Measurements from ENCODE around the gene NRSN2. TPM values are rescaled to one million over a fixed set of nuclear protein-coding genes. Genes with fewer than 3 reads are reported as not detected.
"Not testable (repeated sequence)": the region's sequence is repeated elsewhere in the genome, so short reads cannot be mapped to it uniquely, and the experiment has no call there.

Gene NRSN2
- total RNA-seq, 6 experiments from 2014 or later, result 61.1 to 76.6 (median 65.4) TPM

GRCh38 chr20:381581-382290 lies 34.8 kb downstream of the NRSN2 start:
- Mint-ChIP-seq H3K4me1 (ENCODE audit: low read depth) (peaks cover 13% of the 10 kb centered on the region), H3K27ac (peak overlapping the region; percentile 29; the same call in 1 of the 2 replicates), H3K27me3 (ENCODE audit: insufficient read depth) (peaks cover 2% of the 10 kb centered on the region; the same call in 1 of the 2 replicates), H3K36me3 (ENCODE audit: low read depth) (peaks cover 4% of the 10 kb centered on the region; the same call in 1 of the 2 replicates), H3K9me3 (no peaks in the 10 kb centered on the region), H3K4me3 (peak overlapping the region; percentile 81)
- no peak for TF ChIP-seq CTCF (IDR thresholded peaks at IDR 0.05)
- DNase-seq, result peak; percentile 43

GRCh38 chr20:382291-383115 lies 35.6 kb downstream of the NRSN2 start:
- Mint-ChIP-seq H3K4me3 (peak overlapping the region; percentile 81), H3K4me1 (ENCODE audit: low read depth) (peaks cover 13% of the 10 kb centered on the region), H3K9me3 (no peaks in the 10 kb centered on the region), H3K36me3 (ENCODE audit: low read depth) (peaks cover 4% of the 10 kb centered on the region; the same call in 1 of the 2 replicates), H3K27me3 (ENCODE audit: insufficient read depth) (peaks cover 2% of the 10 kb centered on the region; the same call in 1 of the 2 replicates), H3K27ac (no peak overlapping the region)
- DNase-seq, result no peak
- TF ChIP-seq CTCF (IDR thresholded peaks at IDR 0.05), result no peak

- DNase-seq, result no peak
- Mint-ChIP-seq H3K36me3 (ENCODE audit: low read depth) (peaks cover 12% of the 10 kb centered on the region), H3K4me3 (no peak overlapping the region), H3K4me1 (ENCODE audit: low read depth) (peaks cover 13% of the 10 kb centered on the region), H3K27ac (no peak overlapping the region), H3K27me3 (ENCODE audit: insufficient read depth) (no peaks in the 10 kb centered on the region), H3K9me3 (no peaks in the 10 kb centered on the region)
- TF ChIP-seq CTCF (IDR thresholded peaks at IDR 0.05), result no peak
Measured at GRCh38 chr20:383889-384288, 37.0 kb downstream of the NRSN2 start.

- no peak for TF ChIP-seq CTCF (IDR thresholded peaks at IDR 0.05)
- no peak for DNase-seq
- Mint-ChIP-seq H3K4me3 (no peak overlapping the region), H3K27ac (no peak overlapping the region), H3K27me3 (ENCODE audit: insufficient read depth) (no peaks in the 10 kb centered on the region), H3K4me1 (ENCODE audit: low read depth) (peaks cover 13% of the 10 kb centered on the region), H3K9me3 (no peaks in the 10 kb centered on the region), H3K36me3 (ENCODE audit: low read depth) (peaks cover 12% of the 10 kb centered on the region)
Measured at GRCh38 chr20:384723-385122, 37.8 kb downstream of the NRSN2 start.

- TF ChIP-seq CTCF (IDR thresholded peaks at IDR 0.05), result no peak
- no peak overlapping the region for H3K27ac Mint-ChIP-seq
- no peaks in the 10 kb centered on the region for H3K9me3 Mint-ChIP-seq
- H3K4me3 Mint-ChIP-seq, result no peak overlapping the region
- H3K4me1 Mint-ChIP-seq (ENCODE audit: low read depth), result peaks cover 13% of the 10 kb centered on the region
- no peaks in the 10 kb centered on the region for H3K27me3 Mint-ChIP-seq (ENCODE audit: insufficient read depth)
- H3K36me3 Mint-ChIP-seq (ENCODE audit: low read depth), result peaks cover 12% of the 10 kb centered on the region
- no peak for DNase-seq
Measured at GRCh38 chr20:385448-385847, 38.5 kb downstream of the NRSN2 start.

- not testable (repeated sequence) for H3K27ac Mint-ChIP-seq; H3K27me3 Mint-ChIP-seq (ENCODE audit: insufficient read depth)
- peaks cover 13% of the 10 kb centered on the region for H3K4me1 Mint-ChIP-seq (ENCODE audit: low read depth)
Measured at GRCh38 chr20:386634-387033, 39.7 kb downstream of the NRSN2 start.

More at GRCh38 chr20:386634-387033, 39.7 kb downstream of the NRSN2 start:
- not testable (repeated sequence) for DNase-seq, H3K9me3 Mint-ChIP-seq, H3K4me3 Mint-ChIP-seq
- H3K36me3 Mint-ChIP-seq (ENCODE audit: low read depth), result peaks cover 12% of the 10 kb centered on the region
